H1 (cell line): Measurements from ENCODE around the gene HOXB9. TPM values are rescaled to one million over a fixed set of nuclear protein-coding genes. Genes with fewer than 3 reads are reported as not detected.

Experiments used
- CTCF ChIA-PET: fragments of 300-600 bp; sonication (Branson Sonifier 250); formaldehyde crosslinking; loops from one replicate; lab custom pipeline; 2021; ENCODE audit not compliant: partially characterized antibody; lab: Charles Lee
- POLR2A ChIA-PET: fragments of 300-600 bp; sonication (Branson Sonifier 250); formaldehyde crosslinking; loops from one replicate; lab custom pipeline; 2021; ENCODE audit warnings: inconsistent platforms; ENCODE audit not compliant: partially characterized antibody; lab: Charles Lee
- DNase-seq, 2 experiments: peaks; one replicate each; pipeline versions ENCODE4 v3.0.0 to v3.0.0-alpha.2; 2010 to 2022; ENCODE audit warnings: low spot score in 2 of 2, low read depth in 1 of 2, mixed read lengths in 1 of 2
- FAIRE-seq: peaks from 2 replicates; lab custom pipeline; 2011; peaks lifted over from hg19 to GRCh38; lab: Jason Lieb, UNC
- H2AFZ ChIP-seq: 2 replicates; pipeline ENCODE4 v1.8.1; 2012; ENCODE audit warnings: low read length, inconsistent platforms
- H2AK5ac ChIP-seq: 2 replicates; pipeline ENCODE4 v1.6.1; 2013; ENCODE audit warnings: low read depth, low read length
- H2BK120ac ChIP-seq: replicated peaks from 2 replicates; pipeline ENCODE3; 2013; ENCODE audit warnings: low read depth, low read length, inconsistent platforms
- H2BK12ac ChIP-seq: 2 replicates; pipeline ENCODE4 v1.6.1; 2013; ENCODE audit warnings: low read depth, low read length
- H2BK15ac ChIP-seq: 2 replicates; pipeline ENCODE4 v1.6.1; 2013; ENCODE audit warnings: low read length
- H2BK20ac ChIP-seq: 2 replicates; pipeline ENCODE4 v1.6.1; 2013; ENCODE audit warnings: low read length
- H2BK5ac ChIP-seq: 2 replicates; pipeline ENCODE4 v1.6.1; 2013; ENCODE audit warnings: low read depth, low read length
- H3K14ac ChIP-seq: 2 replicates; pipeline ENCODE4 v1.6.1; 2013; ENCODE audit warnings: inconsistent platforms; ENCODE audit not compliant: insufficient read length
- H3K18ac ChIP-seq: 2 replicates; pipeline ENCODE4 v1.6.1; 2013; ENCODE audit warnings: low read length; ENCODE audit errors: extremely low read depth
- H3K23ac ChIP-seq: 2 replicates; pipeline ENCODE4 v1.6.1; 2013; ENCODE audit warnings: inconsistent platforms; ENCODE audit not compliant: insufficient read length
- H3K23me2 ChIP-seq: 2 replicates; pipeline ENCODE4 v1.6.1; 2013; ENCODE audit warnings: low read depth, low read length
- H3K27ac ChIP-seq: 2 replicates; pipeline ENCODE4 v1.6.1; 2011; ENCODE audit warnings: low read depth, low read length, inconsistent platforms
- H3K27me3 ChIP-seq, 4 experiments: replicated peaks in 1 of 4; 1 replicate in 1 of 4; 2 replicates in 3 of 4; pipeline versions ENCODE4 v1.6.1 to v1.8.1; 2011 to 2013; ENCODE audit warnings: low read length in 3 of 4, mild to moderate bottlenecking in 3 of 4, inconsistent platforms in 2 of 4, mixed read lengths in 2 of 4, moderate library complexity in 1 of 4; ENCODE audit not compliant: control insufficient read depth in 3 of 4, insufficient read depth in 3 of 4; ENCODE audit errors: extremely low read depth in 1 of 4
- H3K36me3 ChIP-seq, 4 experiments: 2 replicates each; pipeline versions ENCODE4 v1.6.1 to v1.8.1; 2011 to 2013; ENCODE audit warnings: mild to moderate bottlenecking in 4 of 4, low read length in 3 of 4, moderate library complexity in 2 of 4, control low read depth in 1 of 4, inconsistent platforms in 1 of 4; ENCODE audit not compliant: insufficient read depth in 4 of 4, control insufficient read depth in 2 of 4
- H3K4ac ChIP-seq: replicated peaks from 2 replicates; pipeline ENCODE3; 2013; ENCODE audit warnings: low read length, low read depth, mixed read lengths, inconsistent platforms; ENCODE audit not compliant: insufficient read length
- H3K4me1 ChIP-seq, 4 experiments: replicated peaks in 1 of 4; 1 replicate in 1 of 4; 2 replicates in 3 of 4; pipeline versions ENCODE4 v1.6.1 to v1.8.1; 2011 to 2013; ENCODE audit warnings: low read length in 3 of 4, inconsistent platforms in 2 of 4, mixed read lengths in 1 of 4; ENCODE audit not compliant: insufficient read depth in 4 of 4, control insufficient read depth in 3 of 4
- H3K4me2 ChIP-seq, 2 experiments: 2 replicates each; pipeline versions ENCODE4 v1.6.1 to v1.8.1; 2011 to 2013; ENCODE audit warnings: low read depth in 2 of 2, low read length in 2 of 2, control low read depth in 1 of 2, inconsistent platforms in 1 of 2, mild to moderate bottlenecking in 1 of 2; ENCODE audit not compliant: insufficient read depth in 1 of 2
- H3K4me3 ChIP-seq, 4 experiments: fragments of 200-600, 300-600 bp in 1 of 4; sonication (generic), shearing (Covaris generic), sonication (Bioruptor Twin) in 1 of 4; 2 replicates each; pipeline versions ENCODE4 v1.5.1 to v1.8.1; 2011 to 2016; ENCODE audit warnings: low read length in 4 of 4, low read depth in 3 of 4, control low read depth in 2 of 4, inconsistent platforms in 2 of 4, mild to moderate bottlenecking in 2 of 4, mixed read lengths in 1 of 4, moderate library complexity in 1 of 4; ENCODE audit not compliant: insufficient read depth in 2 of 4; ENCODE audit errors: extremely low read depth in 1 of 4
- H3K56ac ChIP-seq: replicated peaks from 2 replicates; pipeline ENCODE3; 2013; ENCODE audit warnings: low read depth, mild to moderate bottlenecking, mixed read lengths, low read length, inconsistent platforms; ENCODE audit not compliant: insufficient read length
- H3K79me1 ChIP-seq: 2 replicates; pipeline ENCODE4 v1.6.1; 2013; ENCODE audit warnings: low read depth, low read length, control low read depth
- H3K79me2 ChIP-seq, 2 experiments: 2 replicates each; pipeline versions ENCODE4 v1.6.1 to v1.8.1; 2012 to 2013; ENCODE audit warnings: low read length in 2 of 2, mild to moderate bottlenecking in 2 of 2, inconsistent platforms in 1 of 2; ENCODE audit not compliant: insufficient read depth in 2 of 2, control insufficient read depth in 1 of 2
- H3K9ac ChIP-seq, 4 experiments: replicated peaks in 1 of 4; 1 replicate in 1 of 4; 2 replicates in 3 of 4; pipeline versions ENCODE4 v1.6.1 to v1.8.1; 2011 to 2013; ENCODE audit warnings: low read depth in 3 of 4, low read length in 3 of 4, control low read depth in 2 of 4, mild to moderate bottlenecking in 2 of 4, moderate library complexity in 2 of 4, inconsistent platforms in 1 of 4; ENCODE audit errors: extremely low read depth in 1 of 4
- H3K9me3 ChIP-seq, 2 experiments: 2 replicates each; pipeline versions ENCODE4 v1.6.1 to v1.8.1; 2012 to 2013; ENCODE audit warnings: mild to moderate bottlenecking in 2 of 2, moderate library complexity in 2 of 2, control low read depth in 1 of 2, inconsistent platforms in 1 of 2, low read depth in 1 of 2, low read length in 1 of 2, mixed read lengths in 1 of 2; ENCODE audit not compliant: insufficient read depth in 2 of 2
- H4K20me1 ChIP-seq, 2 experiments: replicated peaks in 1 of 2; 2 replicates each; pipeline versions ENCODE3 to v1.8.1; 2011 to 2013; ENCODE audit warnings: inconsistent platforms in 2 of 2, low read length in 2 of 2, mild to moderate bottlenecking in 1 of 2; ENCODE audit not compliant: insufficient read depth in 2 of 2, control insufficient read depth in 1 of 2
- H4K5ac ChIP-seq: 2 replicates; pipeline ENCODE4 v1.6.1; 2013; ENCODE audit warnings: low read length, low read depth, mixed read lengths, inconsistent platforms; ENCODE audit not compliant: insufficient read length
- H4K8ac ChIP-seq: 2 replicates; pipeline ENCODE4 v1.8.0; 2013; ENCODE audit warnings: mild to moderate bottlenecking, moderate library complexity, low read length, inconsistent platforms; ENCODE audit not compliant: insufficient read depth; ENCODE audit errors: extremely low read depth
- H4K91ac ChIP-seq: replicated peaks from 2 replicates; pipeline ENCODE3; 2013; ENCODE audit warnings: low read length, mixed read lengths, inconsistent platforms; ENCODE audit not compliant: insufficient read length
- CTCF ChIP-seq, 3 experiments: IDR thresholded peaks; 1 replicate in 2 of 3; 2 replicates in 1 of 3; pipeline versions ENCODE4 v1.5.1 to v1.6.1; 2011; ENCODE audit warnings: low read length in 3 of 3, mild to moderate bottlenecking in 3 of 3, inconsistent platforms in 2 of 3, low read depth in 1 of 3, moderate library complexity in 1 of 3; ENCODE audit not compliant: insufficient read depth in 1 of 3; ENCODE audit errors: control extremely low read depth in 1 of 3
- EZH2 ChIP-seq: fragments of 200-600 bp; sonication (generic); IDR thresholded peaks from 2 replicates; pipeline ENCODE4 v1.7.1; 2012; ENCODE audit warnings: low read depth, mild to moderate bottlenecking, moderate library complexity, low read length, inconsistent platforms; ENCODE audit not compliant: severe bottlenecking
- HDAC6 ChIP-seq: IDR thresholded peaks from one replicate; pipeline ENCODE4 v1.7.1; 2012; ENCODE audit warnings: low read depth, mild to moderate bottlenecking, inconsistent platforms, low read length, moderate library complexity
- SUZ12 ChIP-seq: fragments of 200-600 bp; sonication (generic); IDR thresholded peaks from 2 replicates; pipeline ENCODE4 v1.6.1; 2012; ENCODE audit warnings: mild to moderate bottlenecking, inconsistent platforms, low read length, moderate library complexity, mixed read lengths
- TAF7 ChIP-seq: optimal IDR thresholded peaks from 2 replicates; pipeline ENCODE3; 2011; ENCODE audit warnings: low read depth, mild to moderate bottlenecking, inconsistent platforms, low read length, moderate library complexity, borderline replicate concordance
- USF2 ChIP-seq: IDR thresholded peaks from 2 replicates; pipeline ENCODE4 v1.6.1; 2011; ENCODE audit warnings: low read length, improper control_type of control experiment
- WGBS, 2 experiments: shearing (Covaris generic) in 1 of 2; methylation state at CpG; one replicate each; pipeline versions ENCODE4 v1.1.6 to v1.1.7; 2013 to 2015; ENCODE audit warnings: low lambda C conversion rate in 2 of 2, mixed read lengths in 2 of 2, inconsistent platforms in 1 of 2, low coverage in 1 of 2, missing lambda C conversion rate in 1 of 2; ENCODE audit not compliant: insufficient replicate concordance in 2 of 2, insufficient coverage in 1 of 2, insufficient read length in 1 of 2; ENCODE audit errors: extremely low coverage in 1 of 2, missing lambda C conversion rate in 1 of 2; 5-methylcytosine and 5-hydroxymethylcytosine counted together
- polyA plus RNA-seq, 7 experiments: library from polyadenylated mRNA; depleted of rRNA in 3 of 7; stranded (reverse) in 5 of 7; unstranded in 2 of 7; fragments of >200 nt in 5 of 7; fragments of 200-250 nt in 2 of 7; gene quantifications; 1 replicate in 5 of 7; 2 replicates in 1 of 7; 4 replicates in 1 of 7; pipeline versions ENCODE4 v1.2.1 to v1.2.3, GENCODE V29; 2011 to 2013; ENCODE audit warnings: missing spikeins in 2 of 7, mixed read lengths in 2 of 7
- total RNA-seq: library from RNA; stranded (reverse); fragmentation: NEBNext Ultra II Directional; extraction: Animal tissue kit (Norgen Biotek cat#: 25700); gene quantifications from 2 replicates; pipeline ENCODE4 v1.2.1, GENCODE V29; 2021

HOXB9 gene
- total and polyA plus RNA-seq, 2 of the 8 experiments (the other 6 are each of a cell fraction or from before 2014, with no cell fraction given), result not detected

GRCh38 chr17:48622857-48623256 is 3.3 kb downstream of the HOXB9 start:
- no peak for FAIRE-seq
- POLR2A ChIA-PET, result interaction anchor here (0.9 to 1.9 kb wide), 2 partner anchors 9 to 35 kb away, joined by 3 to 4 read pairs; no protein-coding TSS in a partner anchor
- no peak overlapping the region for H3K18ac ChIP-seq
- TF ChIP-seq SUZ12, result no peak
- TF ChIP-seq TAF7, result no peak
- TF ChIP-seq CTCF (IDR thresholded peaks at IDR 0.05; ENCODE audit: control extremely low read depth in 1 of 3, insufficient read depth in 1 of 3, low read depth in 1 of 3, low read length in 3 of 3), result no peak
- no peak for TF ChIP-seq USF2
- TF ChIP-seq HDAC6, result no peak
- peak; percentile 69 for TF ChIP-seq EZH2

More at GRCh38 chr17:48622857-48623256, 3.3 kb downstream of the HOXB9 start:
- Histone ChIP-seq H3K79me1 (no peaks in the 10 kb centered on the region), H3K4me2 (no peak overlapping the region), H2AK5ac (peak overlapping the region; percentile 67; the same call in 1 of the 2 replicates), H2BK5ac (no peak overlapping the region), H3K36me3 (peaks cover 0 to 13% (median 0%) of the 10 kb centered on the region in 4 experiments; a peak in 1 of 8 replicates), H3K27ac (no peak overlapping the region), H2BK20ac (no peak overlapping the region), H3K9ac (no peak overlapping the region), H3K4me1 (peaks cover 0 to 12% (median 7%) of the 10 kb centered on the region in 4 experiments; a peak in 6 of 7 replicates), H3K27me3 (peaks cover 98 to 100% (median 99%) of the 10 kb centered on the region in 4 experiments), H3K23ac (no peak overlapping the region), H3K14ac (no peak overlapping the region), H3K56ac (no peak overlapping the region), H3K79me2 (no peaks in the 10 kb centered on the region), H3K4ac (no peak overlapping the region), H3K23me2 (no peaks in the 10 kb centered on the region; the same call in 1 of the 2 replicates), H2BK12ac (peak overlapping the region; percentile 22; the same call in 1 of the 2 replicates), H3K9me3 (no peaks in the 10 kb centered on the region), H2BK15ac (no peak overlapping the region), H4K5ac (no peak overlapping the region), H4K8ac (no peak overlapping the region), H4K20me1 (peaks cover 30 to 42% of the 10 kb centered on the region in 2 experiments), H4K91ac (no peak overlapping the region), H2AFZ (no peak overlapping the region), H3K4me3 (no peak overlapping the region), H2BK120ac (no peak overlapping the region)
- CTCF ChIA-PET, result interaction anchor here (0.7 to 4.4 kb wide), 15 partner anchors 9 to 597 kb away, joined by 3 to 21 read pairs (median 4); partner anchors contain the start of gene HOXB5
- DNase-seq, result no peak
- WGBS, 2 experiments, result 19% methylated on average over 11 of the region's 11 CpGs; no CpG with 5 or more reads in 1 of the 2 experiments
